Esophagus squamous epithelium (tissue), 4 donors: ENCODE results near the gene SNX14.

ENCODE experiments used
- CTCF ChIP-seq, 6 experiments: fragments of 450-650 bp in 4 of 6; fragments of 200-600 bp in 2 of 6; sonication (generic) in 2 of 6; IDR thresholded peaks; one replicate each; pipeline ENCODE4 v1.5.1; 2016 to 2019; ENCODE audit warnings: antibody characterized with exemption in 6 of 6, mild to moderate bottlenecking in 4 of 6, moderate library complexity in 4 of 6
- POLR2A ChIP-seq, 4 donors: fragments of 450-650 bp; IDR thresholded peaks; one replicate each; pipeline ENCODE4 v1.6.1; 2017; ENCODE audit warnings: antibody characterized with exemption in 4 of 4, mild to moderate bottlenecking in 4 of 4, moderate library complexity in 3 of 4

- no peak for TF ChIP-seq CTCF (IDR thresholded peaks at IDR 0.05)
- no peak for TF ChIP-seq POLR2A (IDR thresholded peaks at IDR 0.05)
Measured at GRCh38 chr6:85641897-85642773, 48.5 kb upstream of the SNX14 start.
